K562 (cell line): ENCODE data around the gene ZNF584. TPM values are rescaled to one million over a fixed set of nuclear protein-coding genes. Genes with fewer than 3 reads are reported as not detected.

Source experiments
- ATAC-seq: fragments of 200-7000 bp; cut with Tn5 transposase; 3 replicates; pipeline ENCODE4 v1.9.1; 2020; ENCODE audit warnings: moderate library complexity
- BruUV-seq: library from RNA; stranded (reverse); fragments of 400-500 nt; replicated peaks from 2 replicates; lab custom pipeline; 2021; lab: Mats Ljungman, UMichigan
- CTCF ChIA-PET: fragments of 300-600 bp; formaldehyde crosslinking; extraction: SDS; loops from one replicate; lab custom pipeline; 2021; ENCODE audit warnings: low intra/inter-chr PET ratio; lab: Yijun Ruan, JAX
- POLR2A ChIA-PET: fragments of 300-600, 350-650 bp; sonication (Branson Sonifier 250); formaldehyde crosslinking; extraction: SDS; loops from one replicate; lab custom pipeline; 2021; ENCODE audit warnings: antibody characterized with exemption, inconsistent platforms; lab: Yijun Ruan, JAX
- DNase-seq, 4 experiments: peaks; one replicate each; pipeline versions ENCODE4 v3.0.0 to v3.0.0-alpha.2; 2011 to 2018; ENCODE audit warnings: low spot score in 3 of 4, mixed read lengths in 3 of 4; ENCODE audit errors: extremely low read depth in 1 of 4
- FAIRE-seq: peaks from 2 replicates; lab custom pipeline; 2011; peaks lifted over from hg19 to GRCh38; lab: Jason Lieb, UNC
- H2AFZ ChIP-seq: 2 replicates; pipeline ENCODE4 v1.6.0; 2011; ENCODE audit warnings: low read depth, low read length, control low read depth, inconsistent platforms
- H3K27ac ChIP-seq: fragments of 200-600 bp; 3 replicates; pipeline ENCODE4 v1.8.0; 2011; ENCODE audit warnings: low read depth, mild to moderate bottlenecking, control low read depth, inconsistent platforms, low read length, moderate library complexity, mixed read lengths; ENCODE audit errors: extremely low read depth
- H3K27me3 ChIP-seq, 2 experiments: fragments of 300-600 bp in 1 of 2; 2 replicates in 1 of 2; 3 replicates in 1 of 2; pipeline versions ENCODE4 v1.6.0 to v1.8.0; 2011; ENCODE audit warnings: inconsistent platforms in 2 of 2, low read length in 2 of 2, mild to moderate bottlenecking in 1 of 2, mixed read lengths in 1 of 2, moderate library complexity in 1 of 2; ENCODE audit not compliant: control insufficient read depth in 2 of 2, insufficient read depth in 2 of 2
- H3K36me3 ChIP-seq: fragments of 300-600 bp; 3 replicates; pipeline ENCODE4 v1.8.0; 2011; ENCODE audit warnings: mild to moderate bottlenecking, low read length, inconsistent platforms; ENCODE audit not compliant: control insufficient read depth, insufficient read depth
- H3K4me1 ChIP-seq, 2 experiments: fragments of 200-600 bp in 1 of 2; replicated peaks in 1 of 2; 2 replicates in 1 of 2; 3 replicates in 1 of 2; pipeline versions ENCODE4 v1.5.1 to v1.8.0; 2011; ENCODE audit warnings: inconsistent platforms in 2 of 2, low read length in 2 of 2, mild to moderate bottlenecking in 1 of 2, mixed read lengths in 1 of 2, moderate library complexity in 1 of 2; ENCODE audit not compliant: control insufficient read depth in 2 of 2, insufficient read depth in 2 of 2
- H3K4me2 ChIP-seq: 2 replicates; pipeline ENCODE4 v1.6.1; 2011; ENCODE audit warnings: low read length, control low read depth, inconsistent platforms, mixed read lengths; ENCODE audit not compliant: insufficient read depth
- H3K4me3 ChIP-seq: fragments of 200-600 bp; sonication (generic), shearing (Covaris generic); 2 replicates; pipeline ENCODE4 v1.5.1; 2016; ENCODE audit warnings: control low read depth, inconsistent platforms
- H3K79me2 ChIP-seq: fragments of 200-600 bp; 3 replicates; pipeline ENCODE4 v1.8.0; 2011; ENCODE audit warnings: low read length, inconsistent platforms; ENCODE audit not compliant: control insufficient read depth, insufficient read depth
- H3K9ac ChIP-seq, 2 experiments: 2 replicates each; pipeline versions ENCODE4 v1.6.0 to v1.6.1; 2011; ENCODE audit warnings: low read depth in 2 of 2, low read length in 2 of 2, control low read depth in 1 of 2, inconsistent platforms in 1 of 2, mild to moderate bottlenecking in 1 of 2, mixed read lengths in 1 of 2; ENCODE audit not compliant: insufficient read depth in 1 of 2
- H3K9me1 ChIP-seq: one replicate; pipeline ENCODE4 v1.6.0; 2011; ENCODE audit warnings: inconsistent platforms, mild to moderate bottlenecking, low read length, moderate library complexity; ENCODE audit not compliant: control insufficient read depth, insufficient read depth
- H3K9me3 ChIP-seq: replicated peaks from 2 replicates; pipeline ENCODE4 v1.5.1; 2011; ENCODE audit warnings: low read depth, low read length, inconsistent platforms; ENCODE audit not compliant: control insufficient read depth, insufficient read depth
- H4K20me1 ChIP-seq: replicated peaks from 2 replicates; pipeline ENCODE4 v1.6.1; 2011; ENCODE audit warnings: low read length, inconsistent platforms, mixed read lengths; ENCODE audit not compliant: control insufficient read depth, insufficient read depth
- CBX1 ChIP-seq: sonication (generic); IDR thresholded peaks from 2 replicates; pipeline ENCODE4 v1.6.1; 2016; ENCODE audit warnings: antibody characterized with exemption, low read depth, mild to moderate bottlenecking
- HEY1 ChIP-seq: fragments of 250-450 bp; sonication (Bioruptor Pico); IDR thresholded peaks from 2 replicates; pipeline ENCODE4 v1.5.0; 2020; ENCODE audit warnings: mild to moderate bottlenecking, moderate library complexity, borderline replicate concordance
- IRF2 ChIP-seq: sonication (generic); formaldehyde crosslinking; IDR thresholded peaks from 2 replicates; pipeline ENCODE4 v1.8.1; 2022; ENCODE audit warnings: mild to moderate bottlenecking, missing genetic modification reagents
- KAT7 ChIP-seq: sonication (generic); formaldehyde crosslinking; IDR thresholded peaks from 2 replicates; pipeline ENCODE4 v1.8.0; 2022; ENCODE audit warnings: missing genetic modification reagents, mild to moderate bottlenecking, borderline replicate concordance
- OTX1 ChIP-seq: fragments of 450-650 bp; formaldehyde crosslinking; IDR thresholded peaks from 2 replicates; pipeline ENCODE4 v1.4.0; 2022; ENCODE audit warnings: mild to moderate bottlenecking
- ZBTB1 ChIP-seq: sonication (generic); formaldehyde crosslinking; IDR thresholded peaks from 2 replicates; pipeline ENCODE4 v1.8.1; 2023; ENCODE audit warnings: missing genetic modification reagents, low read depth, mild to moderate bottlenecking, borderline replicate concordance
- ZNF76 ChIP-seq: fragments of 250-450 bp; sonication (Bioruptor Pico); IDR thresholded peaks from 2 replicates; pipeline ENCODE4 v1.4.0; 2020; ENCODE audit warnings: mild to moderate bottlenecking, moderate library complexity, borderline replicate concordance
- WGBS: fragments of 100-300 bp; shearing (Covaris generic); methylation state at CpG from one replicate; pipeline ENCODE4 v1.1.6; 2016; ENCODE audit warnings: low coverage, mixed read lengths; ENCODE audit not compliant: insufficient coverage; ENCODE audit errors: missing lambda C conversion rate; 5-methylcytosine and 5-hydroxymethylcytosine counted together
- in situ Hi-C: fragments of 300-500 bp; cut with MboI; formaldehyde crosslinking; loops from 4 replicates; pipeline ENCODE4 v1.15.0; 2018; ENCODE audit warnings: inconsistent platforms, mixed read lengths
- intact Hi-C: fragments of 100-400 bp; cut with micrococcal nuclease; formaldehyde crosslinking; loops from 2 replicates; pipeline ENCODE4 v1.14.2; 2022
- polyA plus RNA-seq, 8 experiments: library from polyadenylated mRNA; depleted of rRNA in 4 of 8; stranded (reverse) in 5 of 8; unstranded in 3 of 8; fragments of >200 nt; fragmentation: Nextera tagmentation in 2 of 8; fragmentation: Illumina TruSeq in 1 of 8; extraction: Ambion mirVana in 2 of 8; extraction: Trizol in 1 of 8; gene quantifications; 2 replicates each; pipeline versions ENCODE4 v1.2.1 to v1.2.3, GENCODE V29; 2011 to 2014; ENCODE audit warnings: inconsistent platforms in 1 of 8, missing spikeins in 1 of 8
- total RNA-seq, 7 experiments: library from RNA; depleted of rRNA in 6 of 7; stranded (reverse); fragments of >200 nt in 6 of 7; fragmentation: Illumina TruSeq in 2 of 7; extraction: Trizol in 2 of 7; gene quantifications; 2 replicates each; pipeline versions ENCODE4 v1.2.1 to v1.2.3, GENCODE V29; 2011 to 2021; ENCODE audit warnings: low replicate concordance in 1 of 7
- TF ChIP-seq, protein P1 (sequence below): sonication (generic); formaldehyde crosslinking; IDR thresholded peaks from 2 replicates; pipeline ENCODE4 v1.8.1; 2023; ENCODE audit warnings: mild to moderate bottlenecking, missing genetic modification reagents

Gene ZNF584
- total and polyA plus RNA-seq, 9 of the 15 experiments (the other 6 are each of a cell fraction or from before 2014, with no cell fraction given): 5.8 to 43.4 (median 24.6) TPM

DNA sequence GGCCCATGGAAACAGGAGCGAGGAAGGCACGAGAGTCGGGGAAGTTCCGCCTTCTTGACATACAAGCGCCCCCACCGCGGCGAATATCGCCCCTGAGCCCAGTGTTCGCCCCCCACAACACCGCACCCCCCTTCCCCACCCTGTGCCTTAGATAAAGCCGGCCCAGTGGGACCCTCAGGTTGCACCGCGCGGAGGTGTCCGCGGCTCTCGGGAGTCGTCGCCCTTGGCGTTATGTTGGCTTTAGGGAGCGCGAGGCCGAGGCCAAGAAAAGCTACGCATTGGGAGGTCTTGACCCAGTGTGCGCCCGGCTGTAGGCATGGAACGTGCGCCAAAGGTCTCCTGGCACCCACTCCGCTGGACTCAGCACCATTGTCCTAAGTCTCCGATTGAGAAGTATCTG lies 32.1 kb downstream of the ZNF584 start:
- H3K4me2 ChIP-seq: no peak overlapping the region
- no peak overlapping the region for H3K9ac ChIP-seq
- H2AFZ ChIP-seq: no peak overlapping the region
- no peaks in the 10 kb centered on the region for H3K79me2 ChIP-seq
- POLR2A ChIA-PET: no interaction called here
- TF ChIP-seq IRF2 (no peak), HEY1 (CRISPR knock-in tag) (no peak), ZNF76 (CRISPR knock-in tag) (no peak), CBX1 (no peak), KAT7 (CRISPR knock-in tag) (no peak), OTX1 (CRISPR knock-in tag) (no peak), ZBTB1 (no peak)
- TF ChIP-seq, protein P1, sequence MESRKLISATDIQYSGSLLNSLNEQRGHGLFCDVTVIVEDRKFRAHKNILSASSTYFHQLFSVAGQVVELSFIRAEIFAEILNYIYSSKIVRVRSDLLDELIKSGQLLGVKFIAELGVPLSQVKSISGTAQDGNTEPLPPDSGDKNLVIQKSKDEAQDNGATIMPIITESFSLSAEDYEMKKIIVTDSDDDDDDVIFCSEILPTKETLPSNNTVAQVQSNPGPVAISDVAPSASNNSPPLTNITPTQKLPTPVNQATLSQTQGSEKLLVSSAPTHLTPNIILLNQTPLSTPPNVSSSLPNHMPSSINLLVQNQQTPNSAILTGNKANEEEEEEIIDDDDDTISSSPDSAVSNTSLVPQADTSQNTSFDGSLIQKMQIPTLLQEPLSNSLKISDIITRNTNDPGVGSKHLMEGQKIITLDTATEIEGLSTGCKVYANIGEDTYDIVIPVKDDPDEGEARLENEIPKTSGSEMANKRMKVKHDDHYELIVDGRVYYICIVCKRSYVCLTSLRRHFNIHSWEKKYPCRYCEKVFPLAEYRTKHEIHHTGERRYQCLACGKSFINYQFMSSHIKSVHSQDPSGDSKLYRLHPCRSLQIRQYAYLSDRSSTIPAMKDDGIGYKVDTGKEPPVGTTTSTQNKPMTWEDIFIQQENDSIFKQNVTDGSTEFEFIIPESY: 0 out of 2 replicates have a peak, but pooled peaks have one; percentile 11
- no peaks in the 10 kb centered on the region for H3K9me1 ChIP-seq
- H3K4me1 ChIP-seq: peaks cover 0 to 12% of the 10 kb centered on the region in 2 experiments; a peak in 2 of 5 replicates
- no peaks in the 10 kb centered on the region for H3K27me3 ChIP-seq
- H3K9me3 ChIP-seq: peaks cover 5% of the 10 kb centered on the region; the same call in 1 of the 2 replicates
- FAIRE-seq (no peak), ATAC-seq (no peak), DNase-seq (no peak)
- H3K27ac ChIP-seq: no peak overlapping the region
- no peak overlapping the region for H3K4me3 ChIP-seq
- WGBS: 57% methylated on average over 18 of the region's 31 CpGs
- CTCF ChIA-PET: no interaction called here
- H3K36me3 ChIP-seq: no peaks in the 10 kb centered on the region
- H4K20me1 ChIP-seq: no peaks in the 10 kb centered on the region
- no TSS peak for BruUV-seq
- intact Hi-C loops (no loop called here), in situ Hi-C loops (no loop called here)
